K562 (cell line): ENCODE results near the gene UBTFL1.

Source experiments
- CTCF ChIP-seq, 3 experiments: IDR thresholded peaks in 2 of 3; conservative IDR thresholded peaks in 1 of 3; 2 replicates each; pipeline ENCODE4 v1.5.1; 2011 to 2012; ENCODE audit warnings: low read length in 3 of 3, mild to moderate bottlenecking in 3 of 3, control low read depth in 2 of 3, improper control_type of control experiment in 1 of 3, inconsistent platforms in 1 of 3, low read depth in 1 of 3, mixed read lengths in 1 of 3, moderate library complexity in 1 of 3; ENCODE audit not compliant: insufficient read depth in 2 of 3
- ID3 ChIP-seq, 2 experiments: fragments of 250-450 bp in 1 of 2; fragments of 450-650 bp in 1 of 2; sonication (Bioruptor Pico) in 1 of 2; IDR thresholded peaks; 2 replicates each; pipeline versions ENCODE4 v1.6.1 to v1.8.0; 2016 to 2021; ENCODE audit warnings: mild to moderate bottlenecking in 2 of 2, moderate library complexity in 2 of 2, missing compliant biosample characterization in 1 of 2, missing genetic modification characterization in 1 of 2
- KDM1A ChIP-seq, 2 experiments: fragments of 450-650 bp; IDR thresholded peaks; 2 replicates each; pipeline ENCODE4 v1.6.1; 2016; ENCODE audit warnings: mild to moderate bottlenecking in 2 of 2
- MAFF ChIP-seq: IDR thresholded peaks from 2 replicates; pipeline ENCODE4 v1.6.1; 2012; ENCODE audit warnings: low read length, improper control_type of control experiment
- MCM2 ChIP-seq: fragments of 450-650 bp; IDR thresholded peaks from 2 replicates; pipeline ENCODE4 v1.6.1; 2017; ENCODE audit warnings: low read depth, mild to moderate bottlenecking
- POLR2AphosphoS5 ChIP-seq: IDR thresholded peaks from 2 replicates; pipeline ENCODE4 v1.6.1; 2011; ENCODE audit warnings: mild to moderate bottlenecking, low read depth, low read length, moderate library complexity; ENCODE audit not compliant: control insufficient read depth, insufficient read depth
- RCOR1 ChIP-seq, 2 experiments: IDR thresholded peaks; 2 replicates each; pipeline ENCODE4 v1.6.1; 2012; ENCODE audit warnings: low read depth in 2 of 2, low read length in 2 of 2, borderline replicate concordance in 1 of 2, improper control_type of control experiment in 1 of 2
- SMC3 ChIP-seq: conservative IDR thresholded peaks from 2 replicates; pipeline ENCODE4 v1.6.1; 2011; ENCODE audit warnings: low read depth, low read length, improper control_type of control experiment; ENCODE audit not compliant: insufficient read depth
- TAF1 ChIP-seq: IDR thresholded peaks from 2 replicates; pipeline ENCODE4 v1.6.1; 2011; ENCODE audit warnings: mild to moderate bottlenecking, low read length, moderate library complexity; ENCODE audit not compliant: insufficient read depth, control insufficient read depth, severe bottlenecking; ENCODE audit errors: extremely low read depth
- ZBTB43 ChIP-seq: sonication (generic); formaldehyde crosslinking; IDR thresholded peaks from 2 replicates; pipeline ENCODE4 v1.8.0; 2023; ENCODE audit warnings: mild to moderate bottlenecking, missing genetic modification reagents

- TF ChIP-seq SMC3 (no peak), RCOR1 (IDR thresholded peaks at IDR 0.05; ENCODE audit: borderline replicate concordance in 1 of 2, low read depth in 2 of 2, low read length in 2 of 2) (no peak), ZBTB43 (CRISPR knock-in tag) (no peak), CTCF (IDR thresholded peaks at IDR 0.05 in 2 of 3, conservative IDR thresholded peaks at IDR 0.05 in 1 of 3; ENCODE audit: insufficient read depth in 2 of 3, low read depth in 1 of 3, low read length in 3 of 3) (no peak), KDM1A (IDR thresholded peaks at IDR 0.05) (no peak), POLR2AphosphoS5 (no peak), ID3 (CRISPR knock-in tag; IDR thresholded peaks at IDR 0.05) (no peak), ID3 (tag; IDR thresholded peaks at IDR 0.05) (no peak), MAFF (no peak), MCM2 (no peak), TAF1 (no peak)
These were observed 48.8 kb downstream of the UBTFL1 start, which contains the start of gene NAALAD2 for GRCh38 chr11:90134478-90135003.
